HEK293 (cell line): ENCODE measurements around the gene PPP6R1.

Source experiments
- CTCF ChIA-PET: fragments of 350-600 bp; formaldehyde crosslinking; extraction: SDS; loops from one replicate; lab custom pipeline; 2021; ENCODE audit warnings: antibody characterized with exemption; lab: Yijun Ruan, JAX
- POLR2A ChIA-PET: fragments of 300-600 bp; formaldehyde crosslinking; extraction: SDS; loops from one replicate; lab custom pipeline; 2020; ENCODE audit warnings: antibody characterized with exemption, inconsistent platforms; lab: Yijun Ruan, JAX
- H3K27ac ChIP-seq: fragments of 200-500 bp; sonication (Bioruptor generic); 2 replicates; pipeline ENCODE4 v1.5.1; 2014; ENCODE audit warnings: low read depth, low read length, control low read depth, inconsistent platforms; ENCODE audit errors: extremely low read depth
- H3K36me3 ChIP-seq, 2 experiments: fragments of 200-500 bp in 1 of 2; sonication (Bioruptor generic) in 1 of 2; 1 replicate in 1 of 2; 2 replicates in 1 of 2; pipeline ENCODE4 v1.5.1; 2014 to 2017; ENCODE audit warnings: inconsistent platforms in 2 of 2, low read length in 2 of 2; ENCODE audit not compliant: control insufficient read depth in 2 of 2, insufficient read depth in 1 of 2
- H3K4me1 ChIP-seq: fragments of 200-500 bp; sonication (Bioruptor generic); 2 replicates; pipeline ENCODE4 v1.5.1; 2014; ENCODE audit warnings: mild to moderate bottlenecking, low read length, inconsistent platforms; ENCODE audit not compliant: control insufficient read depth, insufficient read depth
- H3K4me3 ChIP-seq: 2 replicates; pipeline ENCODE4 v1.5.1; 2011; ENCODE audit warnings: low read depth, mild to moderate bottlenecking, control low read depth, low read length, moderate library complexity
- H3K9me3 ChIP-seq: fragments of 200-500 bp; sonication (Bioruptor generic); 2 replicates; pipeline ENCODE4 v1.5.1; 2014; ENCODE audit warnings: low read depth, low read length, inconsistent platforms; ENCODE audit not compliant: control insufficient read depth, insufficient read depth
- BCL11A ChIP-seq: fragments of 450-650 bp; formaldehyde crosslinking; IDR thresholded peaks from 2 replicates; pipeline ENCODE4 v1.5.1; 2016; ENCODE audit warnings: low read depth, missing biosample characterization, missing genetic modification characterization
- BCL11B ChIP-seq: fragments of 450-650 bp; formaldehyde crosslinking; IDR thresholded peaks from 2 replicates; pipeline ENCODE4 v1.5.1; 2016; ENCODE audit warnings: low read depth, missing biosample characterization, missing genetic modification characterization
- FEZF1 ChIP-seq: fragments of 450-650 bp; formaldehyde crosslinking; IDR thresholded peaks from 2 replicates; pipeline ENCODE4 v1.5.1; 2016; ENCODE audit warnings: missing biosample characterization, missing genetic modification characterization
- GLI2 ChIP-seq: fragments of 450-650 bp; formaldehyde crosslinking; IDR thresholded peaks from 2 replicates; pipeline ENCODE4; 2017; ENCODE audit warnings: missing biosample characterization, missing genetic modification characterization, low read depth, borderline replicate concordance
- GLI4 ChIP-seq: fragments of 450-650 bp; formaldehyde crosslinking; IDR thresholded peaks from 2 replicates; pipeline ENCODE4 v1.5.1; 2016; ENCODE audit warnings: missing biosample characterization, missing genetic modification characterization
- GLIS2 ChIP-seq: fragments of 450-650 bp; formaldehyde crosslinking; IDR thresholded peaks from 2 replicates; pipeline ENCODE4 v1.5.1; 2016; ENCODE audit warnings: missing biosample characterization, missing genetic modification characterization
- IKZF3 ChIP-seq: fragments of 450-650 bp; IDR thresholded peaks from 2 replicates; pipeline ENCODE4 v1.5.0; 2018; ENCODE audit warnings: missing biosample characterization, mild to moderate bottlenecking, missing genetic modification characterization, moderate library complexity
- KLF16 ChIP-seq: fragments of 450-650 bp; formaldehyde crosslinking; IDR thresholded peaks from 2 replicates; pipeline ENCODE4 v1.5.1; 2017; ENCODE audit warnings: missing biosample characterization, missing genetic modification characterization
- KLF8 ChIP-seq: fragments of 450-650 bp; formaldehyde crosslinking; IDR thresholded peaks from 2 replicates; pipeline ENCODE4 v1.5.1; 2016; ENCODE audit warnings: missing biosample characterization, missing genetic modification characterization
- MEIS1 ChIP-seq: sonication (generic); formaldehyde crosslinking; IDR thresholded peaks from 2 replicates; pipeline ENCODE4 v1.8.1; 2022; ENCODE audit warnings: missing genetic modification reagents, mild to moderate bottlenecking, borderline replicate concordance
- RBAK ChIP-seq: fragments of 450-650 bp; formaldehyde crosslinking; IDR thresholded peaks from 2 replicates; pipeline ENCODE4 v1.5.1; 2016; ENCODE audit warnings: missing biosample characterization, missing genetic modification characterization
- SCRT1 ChIP-seq: fragments of 450-650 bp; formaldehyde crosslinking; IDR thresholded peaks from 2 replicates; pipeline ENCODE4 v1.5.1; 2016; ENCODE audit warnings: missing biosample characterization, missing genetic modification characterization, borderline replicate concordance
- TCF7L2 ChIP-seq: IDR thresholded peaks from 2 replicates; pipeline ENCODE4 v1.6.1; 2011; ENCODE audit warnings: low read depth, mild to moderate bottlenecking, inconsistent platforms, low read length, moderate library complexity, borderline replicate concordance
- ZBTB1 ChIP-seq: fragments of 450-650 bp; formaldehyde crosslinking; IDR thresholded peaks from 2 replicates; pipeline ENCODE4 v1.5.1; 2016; ENCODE audit warnings: missing biosample characterization, missing genetic modification characterization
- ZBTB7A ChIP-seq: fragments of 450-650 bp; formaldehyde crosslinking; IDR thresholded peaks from 2 replicates; pipeline ENCODE4 v1.5.1; 2016; ENCODE audit warnings: low read depth, missing biosample characterization, missing genetic modification characterization
- ZFP3 ChIP-seq: fragments of 450-650 bp; formaldehyde crosslinking; IDR thresholded peaks from 2 replicates; pipeline ENCODE4 v1.5.1; 2016; ENCODE audit warnings: low read depth, missing biosample characterization, missing genetic modification characterization
- ZIC2 ChIP-seq: fragments of 450-650 bp; formaldehyde crosslinking; IDR thresholded peaks from 2 replicates; pipeline ENCODE4 v1.5.1; 2016; ENCODE audit warnings: missing biosample characterization, missing genetic modification characterization
- ZNF114 ChIP-seq: fragments of 450-650 bp; formaldehyde crosslinking; IDR thresholded peaks from 2 replicates; pipeline ENCODE4 v1.5.0; 2017; ENCODE audit warnings: missing biosample characterization, missing genetic modification characterization
- ZNF132 ChIP-seq: fragments of 450-650 bp; formaldehyde crosslinking; IDR thresholded peaks from 2 replicates; pipeline ENCODE4 v1.5.1; 2017; ENCODE audit warnings: missing biosample characterization, missing genetic modification characterization, borderline replicate concordance
- ZNF146 ChIP-seq: fragments of 450-650 bp; formaldehyde crosslinking; IDR thresholded peaks from 2 replicates; pipeline ENCODE4 v1.5.1; 2016; ENCODE audit warnings: missing biosample characterization, missing genetic modification characterization
- ZNF157 ChIP-seq: fragments of 450-650 bp; formaldehyde crosslinking; IDR thresholded peaks from 2 replicates; pipeline ENCODE4 v1.5.1; 2016; ENCODE audit warnings: missing biosample characterization, missing genetic modification characterization
- ZNF175 ChIP-seq: fragments of 450-650 bp; formaldehyde crosslinking; IDR thresholded peaks from 2 replicates; pipeline ENCODE4 v1.5.1; 2016; ENCODE audit warnings: missing biosample characterization, missing genetic modification characterization
- ZNF2 ChIP-seq: fragments of 450-650 bp; formaldehyde crosslinking; IDR thresholded peaks from 2 replicates; pipeline ENCODE4 v1.5.1; 2016; ENCODE audit warnings: missing biosample characterization, missing genetic modification characterization
- ZNF311 ChIP-seq: fragments of 450-650 bp; formaldehyde crosslinking; IDR thresholded peaks from 2 replicates; pipeline ENCODE4 v1.5.1; 2017; ENCODE audit warnings: missing biosample characterization, missing genetic modification characterization, borderline replicate concordance
- ZNF341 ChIP-seq: fragments of 450-650 bp; formaldehyde crosslinking; IDR thresholded peaks from 2 replicates; pipeline ENCODE4; 2016; ENCODE audit warnings: low read depth, missing biosample characterization, missing genetic modification characterization
- ZNF366 ChIP-seq: fragments of 450-650 bp; formaldehyde crosslinking; conservative IDR thresholded peaks from 2 replicates; pipeline ENCODE4 v1.5.1; 2016; ENCODE audit warnings: missing biosample characterization, missing genetic modification characterization
- ZNF555 ChIP-seq: fragments of 450-650 bp; formaldehyde crosslinking; conservative IDR thresholded peaks from 2 replicates; pipeline ENCODE4 v1.5.1; 2017; ENCODE audit warnings: missing biosample characterization, mild to moderate bottlenecking, missing genetic modification characterization, inconsistent platforms
- ZNF610 ChIP-seq: fragments of 450-650 bp; formaldehyde crosslinking; IDR thresholded peaks from 2 replicates; pipeline ENCODE4 v1.5.1; 2016; ENCODE audit warnings: missing biosample characterization, missing genetic modification characterization, borderline replicate concordance
- ZNF629 ChIP-seq: fragments of 450-650 bp; formaldehyde crosslinking; IDR thresholded peaks from 2 replicates; pipeline ENCODE4 v1.5.1; 2017; ENCODE audit warnings: missing biosample characterization, missing genetic modification characterization
- ZNF660 ChIP-seq: fragments of 450-650 bp; IDR thresholded peaks from 2 replicates; pipeline ENCODE4 v1.5.1; 2018; ENCODE audit warnings: missing biosample characterization, mild to moderate bottlenecking, missing genetic modification characterization
- ZXDB ChIP-seq: fragments of 450-650 bp; formaldehyde crosslinking; IDR thresholded peaks from 2 replicates; pipeline ENCODE4 v1.5.1; 2016; ENCODE audit warnings: missing biosample characterization, missing genetic modification characterization
- TF ChIP-seq, protein P1 (sequence below): fragments of 450-650 bp; formaldehyde crosslinking; IDR thresholded peaks from 2 replicates; pipeline ENCODE4 v1.5.1; 2016; ENCODE audit warnings: missing biosample characterization, missing genetic modification characterization
- TF ChIP-seq, protein P2 (sequence below): fragments of 450-650 bp; formaldehyde crosslinking; IDR thresholded peaks from 2 replicates; pipeline ENCODE4 v1.5.1; 2017; ENCODE audit warnings: missing biosample characterization, mild to moderate bottlenecking, missing genetic modification characterization, moderate library complexity

The PPP6R1 gene

DNA sequence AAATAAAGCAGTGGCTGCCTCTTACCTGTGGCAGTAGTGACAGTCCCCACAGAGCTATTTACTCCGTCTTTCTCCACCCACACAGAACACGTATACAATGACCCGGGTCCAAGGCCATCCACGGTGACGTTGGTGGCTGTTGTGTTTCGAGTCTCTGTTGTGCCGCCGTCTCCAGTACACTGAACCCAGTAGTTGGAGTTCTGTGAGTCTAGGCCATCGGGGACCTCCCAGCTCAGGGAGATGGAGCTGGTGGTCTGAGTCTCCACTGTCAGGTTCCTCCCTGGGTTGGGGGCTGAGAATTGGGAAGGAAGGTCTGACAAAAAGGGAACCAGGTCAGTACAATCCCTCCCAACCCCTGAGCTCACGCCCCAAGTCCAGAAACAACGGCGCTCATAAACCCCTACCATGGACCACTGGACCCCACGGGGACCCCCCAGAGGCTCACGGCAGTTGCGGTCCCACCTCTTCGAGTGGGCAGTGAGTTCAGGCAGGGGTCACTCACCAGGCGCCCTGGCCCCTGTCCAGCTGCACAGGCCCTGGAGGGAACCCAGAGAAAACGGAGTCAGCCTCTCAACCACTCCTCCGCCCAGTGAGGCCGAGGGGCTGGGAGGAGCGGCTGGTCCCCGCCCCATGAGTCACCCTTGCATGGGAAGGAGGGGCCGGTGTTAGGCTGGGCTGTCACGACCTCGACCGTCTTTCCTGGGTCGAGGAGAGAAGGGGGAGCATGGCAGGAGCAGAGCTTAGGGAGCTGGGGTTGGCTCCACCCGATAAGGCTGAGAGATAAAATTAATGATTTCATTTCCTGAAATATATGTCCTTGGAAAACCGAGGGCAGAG is 51.9 kb downstream of the PPP6R1 start:
- CTCF ChIA-PET, result interaction anchor here (0.7 to 1.4 kb wide), 3 partner anchors 46 to 269 kb away, joined by 3 to 5 read pairs (median 3); partner anchors contain the start of gene PPP6R1
- POLR2A ChIA-PET, result interaction anchor here (0.6 to 2.1 kb wide), 6 partner anchors 9 to 201 kb away, joined by 3 to 6 read pairs (median 4); partner anchors contain the start of genes PPP6R1 and UBE2S
- H3K27ac ChIP-seq, result no peak overlapping the region
- H3K36me3 ChIP-seq, result no peaks in the 10 kb centered on the region
- peaks cover 13% of the 10 kb centered on the region for H3K4me1 ChIP-seq
- H3K4me3 ChIP-seq, result peak overlapping the region; percentile 4
- no peaks in the 10 kb centered on the region for H3K9me3 ChIP-seq
- TF ChIP-seq SCRT1 (tag by site-specific recombination), result no peak
- no peak for TF ChIP-seq ZNF146
- TF ChIP-seq IKZF3 (tag by site-specific recombination), result peak; percentile 50; the same call in 1 of the 2 replicates
- TF ChIP-seq ZIC2 (tag by site-specific recombination), result peak; percentile 87
- peak; percentile 89; the same call in 1 of the 2 replicates for TF ChIP-seq ZNF610 (tag by site-specific recombination)
- TF ChIP-seq ZXDB, result peak; percentile 54; the same call in 1 of the 2 replicates
- TF ChIP-seq ZNF341, result no peak
- TF ChIP-seq ZNF175 (tag by site-specific recombination), result no peak
- no peak for TF ChIP-seq MEIS1 (CRISPR knock-in tag)
- TF ChIP-seq BCL11A (tag by site-specific recombination), result peak; percentile 24; the same call in 1 of the 2 replicates
- no peak for TF ChIP-seq ZBTB7A (tag by site-specific recombination)
- TF ChIP-seq KLF16, result peak; percentile 38; the same call in 1 of the 2 replicates
- no peak for TF ChIP-seq ZNF2 (tag by site-specific recombination)
- no peak for TF ChIP-seq ZNF114 (tag by site-specific recombination)
- TF ChIP-seq ZNF629, result no peak
- TF ChIP-seq ZNF660 (tag by site-specific recombination), result 0 out of 2 replicates have a peak, but pooled peaks have one; percentile 33
- TF ChIP-seq GLI2, result no peak
- no peak for TF ChIP-seq ZNF132 (tag by site-specific recombination)
- TF ChIP-seq ZNF555 (tag by site-specific recombination), result no peak
- TF ChIP-seq, protein P1, sequence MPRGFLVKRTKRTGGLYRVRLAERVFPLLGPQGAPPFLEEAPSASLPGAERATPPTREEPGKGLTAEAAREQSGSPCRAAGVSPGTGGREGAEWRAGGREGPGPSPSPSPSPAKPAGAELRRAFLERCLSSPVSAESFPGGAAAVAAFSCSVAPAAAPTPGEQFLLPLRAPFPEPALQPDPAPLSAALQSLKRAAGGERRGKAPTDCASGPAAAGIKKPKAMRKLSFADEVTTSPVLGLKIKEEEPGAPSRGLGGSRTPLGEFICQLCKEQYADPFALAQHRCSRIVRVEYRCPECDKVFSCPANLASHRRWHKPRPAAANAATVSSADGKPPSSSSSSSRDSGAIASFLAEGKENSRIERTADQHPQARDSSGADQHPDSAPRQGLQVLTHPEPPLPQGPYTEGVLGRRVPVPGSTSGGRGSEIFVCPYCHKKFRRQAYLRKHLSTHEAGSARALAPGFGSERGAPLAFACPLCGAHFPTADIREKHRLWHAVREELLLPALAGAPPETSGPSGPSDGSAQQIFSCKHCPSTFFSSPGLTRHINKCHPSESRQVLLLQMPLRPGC (tag by site-specific recombination), result no peak
- no peak for TF ChIP-seq ZBTB1
- TF ChIP-seq KLF8 (tag by site-specific recombination), result peak; percentile 61; the same call in 1 of the 2 replicates
- no peak for TF ChIP-seq BCL11B (tag by site-specific recombination)
- TF ChIP-seq GLIS2, result peak; percentile 66
- TF ChIP-seq TCF7L2, result no peak
- no peak for TF ChIP-seq ZNF311 (tag by site-specific recombination)
- no peak for TF ChIP-seq ZFP3 (tag by site-specific recombination)
- no peak for TF ChIP-seq GLI4 (tag by site-specific recombination)
- peak; percentile 71 for TF ChIP-seq ZNF366
- TF ChIP-seq FEZF1 (tag by site-specific recombination), result peak; percentile 26; the same call in 1 of the 2 replicates
- TF ChIP-seq, protein P2, sequence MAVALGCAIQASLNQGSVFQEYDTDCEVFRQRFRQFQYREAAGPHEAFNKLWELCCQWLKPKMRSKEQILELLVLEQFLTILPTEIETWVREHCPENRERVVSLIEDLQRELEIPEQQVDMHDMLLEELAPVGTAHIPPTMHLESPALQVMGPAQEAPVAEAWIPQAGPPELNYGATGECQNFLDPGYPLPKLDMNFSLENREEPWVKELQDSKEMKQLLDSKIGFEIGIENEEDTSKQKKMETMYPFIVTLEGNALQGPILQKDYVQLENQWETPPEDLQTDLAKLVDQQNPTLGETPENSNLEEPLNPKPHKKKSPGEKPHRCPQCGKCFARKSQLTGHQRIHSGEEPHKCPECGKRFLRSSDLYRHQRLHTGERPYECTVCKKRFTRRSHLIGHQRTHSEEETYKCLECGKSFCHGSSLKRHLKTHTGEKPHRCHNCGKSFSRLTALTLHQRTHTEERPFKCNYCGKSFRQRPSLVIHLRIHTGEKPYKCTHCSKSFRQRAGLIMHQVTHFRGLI (tag by site-specific recombination), result no peak
- no peak for TF ChIP-seq ZNF157 (tag by site-specific recombination)
- no peak for TF ChIP-seq RBAK
